ENCODE results near the gene ZNF512B.
"Not testable (repeated sequence)": the region's sequence is repeated elsewhere in the genome, so short reads cannot be mapped to it uniquely, and the experiment has no call there.

Gene ZNF512B

DNA sequence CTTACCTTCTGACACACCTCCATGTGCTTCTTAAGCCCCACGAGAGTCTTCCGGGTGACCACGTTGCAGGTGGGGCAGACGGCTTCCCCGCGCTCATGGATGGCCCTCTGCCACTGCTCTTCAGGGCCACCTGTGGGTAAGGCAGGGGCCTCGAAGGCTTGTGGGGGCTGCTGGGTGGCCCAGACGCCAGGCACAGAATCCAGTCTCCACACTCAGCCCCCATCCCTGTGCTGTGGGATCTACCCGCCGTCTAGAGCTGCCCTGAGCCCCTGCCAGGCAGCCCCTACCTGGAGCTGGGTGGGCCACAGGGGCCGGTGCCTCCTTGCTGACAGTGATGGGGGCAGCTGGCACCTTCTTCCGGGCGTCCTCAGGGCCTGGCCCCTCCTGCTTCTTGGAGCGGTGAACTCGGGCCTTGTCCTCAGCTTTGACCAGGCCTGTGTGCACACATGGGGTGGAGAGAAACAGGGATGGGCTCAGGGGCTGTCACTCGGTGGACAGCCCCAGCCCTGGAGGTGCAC lies 5.9 kb downstream of the ZNF512B start:
- Histone ChIP-seq H3K4me3 (ENCODE audit: low read length) (no peak overlapping the region), H4K20me1 (ENCODE audit: insufficient read depth, low read length) (no peaks in the 10 kb centered on the region), H3K79me2 (ENCODE audit: low read length) (peaks cover 10% of the 10 kb centered on the region), H3K27ac (ENCODE audit: low read length) (no peak overlapping the region), H3K9ac (ENCODE audit: low read length) (no peak overlapping the region), H3K4me2 (ENCODE audit: low read length) (no peak overlapping the region), H3K36me3 (replicated peaks; ENCODE audit: low read depth, low read length) (peaks cover 18% of the 10 kb centered on the region), H3K9me3 (ENCODE audit: insufficient read depth, low read length) (no peaks in the 10 kb centered on the region), H3K27me3 (ENCODE audit: low read depth, low read length) (no peaks in the 10 kb centered on the region), H2AFZ (ENCODE audit: low read depth, low read length) (no peak overlapping the region), H3K4me1 (ENCODE audit: low read length) (peaks cover 5% of the 10 kb centered on the region)
- TF ChIP-seq, protein P1, sequence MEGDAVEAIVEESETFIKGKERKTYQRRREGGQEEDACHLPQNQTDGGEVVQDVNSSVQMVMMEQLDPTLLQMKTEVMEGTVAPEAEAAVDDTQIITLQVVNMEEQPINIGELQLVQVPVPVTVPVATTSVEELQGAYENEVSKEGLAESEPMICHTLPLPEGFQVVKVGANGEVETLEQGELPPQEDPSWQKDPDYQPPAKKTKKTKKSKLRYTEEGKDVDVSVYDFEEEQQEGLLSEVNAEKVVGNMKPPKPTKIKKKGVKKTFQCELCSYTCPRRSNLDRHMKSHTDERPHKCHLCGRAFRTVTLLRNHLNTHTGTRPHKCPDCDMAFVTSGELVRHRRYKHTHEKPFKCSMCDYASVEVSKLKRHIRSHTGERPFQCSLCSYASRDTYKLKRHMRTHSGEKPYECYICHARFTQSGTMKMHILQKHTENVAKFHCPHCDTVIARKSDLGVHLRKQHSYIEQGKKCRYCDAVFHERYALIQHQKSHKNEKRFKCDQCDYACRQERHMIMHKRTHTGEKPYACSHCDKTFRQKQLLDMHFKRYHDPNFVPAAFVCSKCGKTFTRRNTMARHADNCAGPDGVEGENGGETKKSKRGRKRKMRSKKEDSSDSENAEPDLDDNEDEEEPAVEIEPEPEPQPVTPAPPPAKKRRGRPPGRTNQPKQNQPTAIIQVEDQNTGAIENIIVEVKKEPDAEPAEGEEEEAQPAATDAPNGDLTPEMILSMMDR (IDR thresholded peaks at IDR 0.05; ENCODE audit: low read depth, low read length) = no peak
- TF ChIP-seq EZH2phosphoT487 (IDR thresholded peaks at IDR 0.05; ENCODE audit: low read depth) = no peak

DNA sequence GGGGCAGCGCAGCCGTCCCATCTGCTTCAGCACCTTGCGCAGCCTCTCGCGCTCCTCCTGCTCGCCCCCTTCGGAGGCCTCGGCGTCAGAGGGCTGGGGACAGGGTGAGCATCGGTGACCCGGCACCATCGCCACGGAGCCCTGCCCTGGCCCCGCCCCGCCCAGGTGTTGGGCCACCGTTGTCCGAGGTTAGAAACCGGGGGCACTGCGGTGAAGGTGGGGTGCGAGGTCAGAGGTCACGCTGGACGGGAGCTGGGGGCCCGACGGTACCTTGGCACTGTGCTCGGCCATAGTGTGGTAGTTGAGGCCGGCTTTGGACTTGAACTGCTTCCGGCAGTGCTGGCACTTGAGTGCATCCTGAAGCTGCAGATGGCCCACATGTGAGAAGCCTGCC lies 6.4 kb downstream of the ZNF512B start:
- no peaks in the 10 kb centered on the region for H3K27me3 ChIP-seq (ENCODE audit: low read depth, low read length)
- H3K27ac ChIP-seq (ENCODE audit: low read length) = no peak overlapping the region
- no peaks in the 10 kb centered on the region for H4K20me1 ChIP-seq (ENCODE audit: insufficient read depth, low read length)
- no peak overlapping the region for H3K4me3 ChIP-seq (ENCODE audit: low read length)
- peaks cover 5% of the 10 kb centered on the region for H3K79me2 ChIP-seq (ENCODE audit: low read length)
- no peak overlapping the region for H2AFZ ChIP-seq (ENCODE audit: low read depth, low read length)
- no peaks in the 10 kb centered on the region for H3K9me3 ChIP-seq (ENCODE audit: insufficient read depth, low read length)
- peaks cover under 1% of the 10 kb centered on the region; the same call in 1 of the 2 replicates for H3K4me1 ChIP-seq (ENCODE audit: low read length)
- no peak overlapping the region for H3K4me2 ChIP-seq (ENCODE audit: low read length)
- no peak overlapping the region for H3K9ac ChIP-seq (ENCODE audit: low read length)
- TF ChIP-seq, protein P1 (IDR thresholded peaks at IDR 0.05; ENCODE audit: low read depth, low read length) = no peak
- no peak for TF ChIP-seq EZH2phosphoT487 (IDR thresholded peaks at IDR 0.05; ENCODE audit: low read depth)
- H3K36me3 ChIP-seq (replicated peaks; ENCODE audit: low read depth, low read length) = peaks cover 18% of the 10 kb centered on the region

DNA sequence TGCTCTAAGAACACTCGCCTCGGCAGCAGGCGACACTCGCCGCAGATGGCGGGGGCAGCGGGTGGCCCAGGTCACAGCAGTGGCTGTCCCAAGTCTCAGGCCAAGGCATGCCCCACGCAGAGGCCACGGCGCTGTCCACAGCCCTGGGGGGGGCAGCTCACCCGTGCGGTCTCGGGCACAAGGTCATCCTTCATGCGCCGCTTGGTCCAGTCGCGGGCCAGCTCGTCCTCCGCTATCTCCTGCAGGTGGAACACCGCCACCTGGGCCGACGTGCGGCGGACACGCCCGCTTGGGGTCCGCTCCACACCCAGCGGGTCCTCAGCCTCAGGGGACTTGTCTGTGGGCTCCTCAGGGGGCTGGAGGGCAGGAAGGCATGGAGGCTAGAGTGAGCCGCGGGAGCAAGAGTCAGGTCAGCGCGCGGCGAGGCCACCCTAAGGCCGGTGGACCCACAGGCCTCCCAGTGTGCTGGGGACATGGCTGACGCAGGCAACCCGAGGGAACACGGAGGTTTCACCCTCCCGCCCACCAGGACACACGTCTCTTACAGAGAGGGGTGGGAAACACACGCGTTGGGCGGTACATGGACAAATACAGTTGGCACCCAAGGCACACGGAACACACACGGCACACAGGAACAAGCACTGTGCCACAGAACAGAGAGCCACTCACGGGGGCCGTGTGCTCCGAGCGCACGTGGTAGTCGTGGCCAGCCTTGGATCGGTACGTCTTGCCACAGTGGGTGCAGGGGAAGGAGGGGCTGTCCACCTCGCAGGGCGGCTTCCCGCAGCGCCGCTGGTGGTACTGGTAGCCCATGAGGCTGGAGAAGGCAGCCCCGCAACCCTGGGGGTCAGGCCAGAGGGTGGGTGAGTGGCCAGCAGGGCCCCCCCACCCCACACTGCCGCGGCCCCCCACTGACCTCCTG lies 7.0 kb downstream of the ZNF512B start:
- TF ChIP-seq, protein P1 (IDR thresholded peaks at IDR 0.05; ENCODE audit: low read depth, low read length) = no peak
- TF ChIP-seq EZH2phosphoT487 (IDR thresholded peaks at IDR 0.05; ENCODE audit: low read depth) = no peak
- H3K36me3 ChIP-seq (replicated peaks; ENCODE audit: low read depth, low read length) = peaks cover 18% of the 10 kb centered on the region

DNA sequence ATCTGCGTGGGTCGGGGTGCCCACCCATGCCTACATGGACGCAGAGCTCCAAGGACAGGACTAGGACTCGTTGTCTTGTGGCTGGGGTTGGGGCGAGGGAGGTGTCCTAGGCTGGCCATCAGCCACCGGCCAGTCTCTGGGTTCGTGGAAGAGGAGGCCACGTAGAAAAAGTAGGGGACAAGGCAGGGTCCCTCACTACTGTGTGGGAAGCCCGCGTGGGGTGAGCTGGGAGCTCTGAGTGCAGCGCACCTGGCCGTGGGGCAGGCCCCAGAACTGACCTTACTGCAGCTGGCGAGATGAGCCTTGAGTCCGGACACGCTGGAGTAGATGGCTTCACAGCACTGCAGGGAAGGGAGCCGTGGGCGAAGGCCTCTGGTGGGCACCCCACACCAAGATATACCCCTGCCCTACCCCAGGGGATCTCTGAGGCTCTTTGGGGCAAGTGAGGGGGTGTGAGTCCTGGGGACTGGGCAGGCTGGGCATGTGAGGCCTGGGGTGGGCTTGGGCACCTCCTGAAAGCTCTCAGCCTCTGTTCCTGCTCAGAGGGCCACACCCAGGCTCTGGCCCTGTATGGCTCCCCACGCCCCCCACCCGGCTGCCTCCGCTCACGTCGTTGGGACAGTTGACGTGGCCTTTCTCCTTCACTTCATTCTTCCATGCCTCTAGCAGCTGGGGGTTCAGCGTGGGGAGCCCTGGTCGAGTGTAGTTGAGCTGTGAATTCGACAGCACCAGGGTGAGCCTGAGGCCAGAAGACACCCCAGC lies 7.9 kb downstream of the ZNF512B start:
- no peak overlapping the region for H2AFZ ChIP-seq (ENCODE audit: low read depth, low read length)
- H3K4me3 ChIP-seq (ENCODE audit: low read length) = no peak overlapping the region
- H3K9ac ChIP-seq (ENCODE audit: low read length) = no peak overlapping the region
- H3K4me1 ChIP-seq (ENCODE audit: low read length) = peaks cover 11% of the 10 kb centered on the region
- no peaks in the 10 kb centered on the region for H3K79me2 ChIP-seq (ENCODE audit: low read length)
- no peaks in the 10 kb centered on the region for H4K20me1 ChIP-seq (ENCODE audit: insufficient read depth, low read length)
- no peak overlapping the region for H3K4me2 ChIP-seq (ENCODE audit: low read length)
- TF ChIP-seq, protein P1 (IDR thresholded peaks at IDR 0.05; ENCODE audit: low read depth, low read length) = no peak
- TF ChIP-seq EZH2phosphoT487 (IDR thresholded peaks at IDR 0.05; ENCODE audit: low read depth) = no peak
- no peaks in the 10 kb centered on the region for H3K9me3 ChIP-seq (ENCODE audit: insufficient read depth, low read length)
- no peaks in the 10 kb centered on the region for H3K27me3 ChIP-seq (ENCODE audit: low read depth, low read length)
- peaks cover 18% of the 10 kb centered on the region for H3K36me3 ChIP-seq (replicated peaks; ENCODE audit: low read depth, low read length)
- H3K27ac ChIP-seq (ENCODE audit: low read length) = no peak overlapping the region

More for the DNA sequence above, 7.0 kb downstream of the ZNF512B start:
- Histone ChIP-seq H3K4me1 (ENCODE audit: low read length) (peaks cover 3% of the 10 kb centered on the region; the same call in 1 of the 2 replicates), H3K4me2 (ENCODE audit: low read length) (no peak overlapping the region), H3K79me2 (ENCODE audit: low read length) (peaks cover 1% of the 10 kb centered on the region; the same call in 1 of the 2 replicates), H4K20me1 (ENCODE audit: insufficient read depth, low read length) (no peaks in the 10 kb centered on the region), H3K9me3 (ENCODE audit: insufficient read depth, low read length) (no peaks in the 10 kb centered on the region), H3K9ac (ENCODE audit: low read length) (no peak overlapping the region), H2AFZ (ENCODE audit: low read depth, low read length) (no peak overlapping the region), H3K4me3 (ENCODE audit: low read length) (no peak overlapping the region), H3K27me3 (ENCODE audit: low read depth, low read length) (no peaks in the 10 kb centered on the region), H3K27ac (ENCODE audit: low read length) (no peak overlapping the region)

DNA sequence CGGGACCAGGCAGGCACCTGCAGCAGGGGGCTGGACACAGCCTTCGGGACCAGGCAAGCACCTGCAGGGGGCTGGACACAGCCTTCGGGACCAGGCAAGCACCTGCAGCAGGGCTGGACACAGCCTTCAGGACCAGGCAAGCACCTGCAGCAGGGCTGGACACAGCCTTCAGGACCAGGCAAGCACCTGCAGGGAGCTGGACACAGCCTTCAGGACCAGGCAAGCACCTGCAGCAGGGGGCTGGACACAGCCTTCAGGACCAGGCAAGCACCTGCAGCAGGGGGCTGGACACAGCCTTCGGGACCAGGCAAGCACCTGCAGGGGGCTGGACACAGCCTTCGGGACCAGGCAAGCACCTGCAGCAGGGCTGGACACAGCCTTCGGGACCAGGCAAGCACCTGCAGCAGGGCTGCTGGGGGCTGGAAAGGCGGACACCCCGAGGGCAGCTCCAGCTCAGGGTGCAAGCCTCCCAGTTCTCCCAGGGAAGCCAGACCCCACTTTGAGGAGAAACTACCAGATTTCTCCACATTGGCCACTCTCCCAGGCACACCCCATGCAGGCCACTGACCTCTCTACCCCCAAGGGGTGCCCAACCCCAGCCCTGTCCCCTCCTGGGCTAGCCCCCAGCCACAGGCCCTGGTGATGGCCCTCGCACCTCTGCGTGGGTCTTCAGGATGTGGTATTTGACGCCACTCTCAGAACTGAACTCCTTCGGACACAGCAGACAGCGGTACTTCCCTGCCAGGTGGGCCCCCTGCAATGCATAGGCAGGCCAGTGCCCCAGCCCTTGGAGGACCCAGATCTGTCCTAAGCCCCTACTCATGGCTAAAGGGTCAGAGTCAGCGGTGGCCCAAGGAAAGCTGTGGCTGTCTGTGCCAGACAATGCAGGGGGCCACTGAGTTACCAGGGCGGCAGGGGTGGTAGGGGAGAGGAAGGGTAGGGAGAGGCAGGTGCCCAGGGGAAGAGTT lies 8.8 kb downstream of the ZNF512B start:
- H3K4me3 ChIP-seq (ENCODE audit: low read length); H2AFZ ChIP-seq (ENCODE audit: low read depth, low read length); H3K9ac ChIP-seq (ENCODE audit: low read length); H4K20me1 ChIP-seq (ENCODE audit: insufficient read depth, low read length); H3K4me2 ChIP-seq (ENCODE audit: low read length); H3K79me2 ChIP-seq (ENCODE audit: low read length); H3K9me3 ChIP-seq (ENCODE audit: insufficient read depth, low read length); H3K27me3 ChIP-seq (ENCODE audit: low read depth, low read length); H3K27ac ChIP-seq (ENCODE audit: low read length): not testable (repeated sequence)
- Histone ChIP-seq H3K4me1 (ENCODE audit: low read length) (peaks cover 12% of the 10 kb centered on the region), H3K36me3 (replicated peaks; ENCODE audit: low read depth, low read length) (peaks cover 11% of the 10 kb centered on the region)

All from OCI-LY3 (cell line).